GM21786 (cell line): ENCODE measurements around the gene TMC1.
"Not testable (repeated sequence)": the region's sequence is repeated elsewhere in the genome, so short reads cannot be mapped to it uniquely, and the experiment has no call there.

ENCODE experiments used
- ATAC-seq: cut with Tn5 transposase; IDR thresholded peaks from one replicate; pipeline ENCODE4 v1.9.1; 2021; ENCODE audit not compliant: unreplicated experiment

Gene TMC1

GRCh38 chr9:72524820-72525540, 3.6 kb downstream of the TMC1 start:
- ATAC-seq = peak; percentile 32

DNA sequence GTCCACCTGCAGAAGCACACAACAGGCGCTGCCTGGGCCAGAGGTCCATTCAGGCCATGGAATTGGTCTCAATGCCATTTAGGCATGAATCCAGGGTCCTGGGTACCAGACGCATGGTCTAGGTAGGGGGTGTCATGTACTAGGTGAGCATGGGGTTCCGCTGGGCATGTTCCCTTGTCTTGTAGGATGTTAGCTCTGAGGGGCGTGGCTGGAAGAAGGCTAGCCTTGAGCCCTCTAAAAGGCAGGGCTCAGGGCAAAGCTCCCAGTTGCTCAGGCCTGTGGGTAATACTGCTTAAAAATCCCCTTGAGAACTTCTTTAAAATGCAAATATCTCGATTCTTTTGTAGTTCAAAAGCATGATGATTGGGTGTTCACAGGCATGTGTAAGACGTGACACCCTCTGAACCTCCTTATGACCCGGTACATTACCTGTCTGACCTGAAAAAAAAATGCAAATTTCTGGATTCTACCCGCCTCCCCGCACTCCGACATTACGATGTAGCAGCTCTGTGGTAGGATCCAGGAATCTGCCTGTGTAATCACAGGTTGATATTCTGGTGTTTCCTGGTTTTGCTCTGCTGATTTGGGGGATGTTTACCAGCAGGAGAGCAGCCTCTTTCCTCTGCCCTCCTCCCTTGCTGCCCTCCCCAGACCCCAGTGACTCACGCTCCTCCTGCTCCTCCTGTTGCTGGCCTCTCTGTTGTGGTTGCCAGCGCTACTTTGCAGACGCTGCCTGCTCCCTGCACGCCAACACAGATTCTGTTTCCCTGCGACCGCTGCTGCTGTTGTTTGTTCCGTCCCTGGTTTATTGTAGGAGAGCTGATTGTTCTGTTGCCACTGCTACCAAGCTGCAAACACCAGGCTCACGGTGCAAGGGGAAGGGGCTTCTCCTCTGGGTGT, 5.7 kb downstream of the TMC1 start:
- peak; percentile 82 for ATAC-seq

- no peak for ATAC-seq
Measured at GRCh38 chr9:72527801-72528195, 6.4 kb downstream of the TMC1 start.

GRCh38 chr9:72529531-72529930, 8.1 kb downstream of the TMC1 start:
- no peak for ATAC-seq

GRCh38 chr9:72533322-72533721, 11.9 kb downstream of the TMC1 start:
- ATAC-seq = no peak

GRCh38 chr9:72534931-72535330, 13.5 kb downstream of the TMC1 start:
- no peak for ATAC-seq

DNA sequence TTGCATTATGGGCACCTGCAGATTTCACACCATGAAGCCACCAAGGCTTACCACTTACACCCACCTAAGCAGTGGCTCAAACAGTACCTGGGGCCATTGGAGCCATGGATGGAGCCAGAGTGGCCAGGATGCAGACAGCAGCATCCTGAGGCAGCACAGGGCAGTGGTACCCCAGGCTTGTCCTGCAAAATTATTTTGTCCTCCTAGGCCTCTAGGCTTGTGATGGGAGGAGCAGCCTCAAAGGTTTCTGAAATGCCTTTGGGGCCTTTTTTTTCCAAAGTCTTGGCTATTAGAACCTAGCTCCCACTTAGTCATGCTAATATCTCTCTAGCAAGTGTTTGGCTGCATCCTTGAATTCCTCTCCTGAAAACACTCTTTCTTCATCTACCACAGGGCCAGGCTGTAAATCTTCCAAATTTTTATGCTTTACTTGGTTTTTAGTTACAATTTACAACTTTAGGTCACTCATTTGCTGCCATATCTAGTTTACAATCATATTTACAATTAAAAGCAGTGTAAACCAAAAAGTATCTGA, 15.7 kb downstream of the TMC1 start:
- no peak for ATAC-seq

DNA sequence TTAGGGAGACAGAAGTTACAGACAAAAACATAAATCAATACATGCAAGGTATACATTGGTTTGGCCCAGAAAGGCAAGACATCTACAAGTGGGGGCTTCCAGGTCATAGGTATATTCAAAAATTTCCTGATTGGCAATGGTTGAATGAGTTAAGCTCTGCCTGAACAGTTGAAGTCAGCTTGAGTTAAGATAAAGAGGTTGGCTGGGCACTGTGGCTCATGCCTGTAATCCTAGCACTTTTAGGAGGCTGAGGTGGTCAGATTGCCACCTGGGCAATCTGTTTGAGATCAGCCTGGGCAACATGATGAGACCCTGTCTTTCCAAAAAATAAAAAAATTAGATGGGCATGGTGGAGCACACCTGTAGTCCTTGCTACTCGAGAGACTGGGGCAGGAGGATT, 16.3 kb downstream of the TMC1 start:
- no peak for ATAC-seq

DNA sequence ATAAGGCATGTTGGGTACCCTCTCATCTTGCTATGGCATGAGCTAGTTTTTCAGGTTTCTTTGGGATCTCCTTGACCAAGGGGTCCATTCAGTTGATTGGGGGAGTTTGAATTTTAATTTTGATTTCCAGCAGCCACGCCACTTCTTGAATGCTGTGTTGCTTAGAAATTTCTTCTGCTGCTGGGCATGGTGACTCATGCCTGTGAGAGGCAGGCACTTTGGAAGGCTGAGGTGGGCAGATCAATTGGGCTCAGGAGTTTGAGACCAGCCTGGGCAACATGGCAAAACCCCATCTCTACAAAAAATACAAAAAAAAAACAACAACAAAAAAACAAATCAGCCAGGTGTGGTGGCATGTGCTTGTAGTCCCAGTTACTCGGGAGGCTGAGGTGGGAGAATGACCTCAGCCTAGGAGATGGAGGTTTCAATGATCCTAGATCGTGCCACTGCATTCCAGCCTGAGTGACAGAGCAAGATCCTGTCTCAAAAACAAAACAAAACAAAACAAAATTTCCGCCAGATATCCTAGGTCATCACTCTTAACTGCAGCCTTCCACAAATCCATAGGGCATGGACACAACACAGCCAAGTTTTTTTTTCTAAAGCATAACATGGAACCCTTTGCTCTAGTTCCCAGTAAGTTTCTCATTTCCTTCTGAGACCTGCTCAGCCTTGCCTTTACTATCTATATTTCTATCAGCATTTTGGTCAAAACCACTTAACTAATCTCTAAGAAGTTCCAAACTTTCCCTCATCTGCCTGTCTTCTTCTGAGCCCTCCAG, 17.7 kb downstream of the TMC1 start:
- ATAC-seq = no peak

DNA sequence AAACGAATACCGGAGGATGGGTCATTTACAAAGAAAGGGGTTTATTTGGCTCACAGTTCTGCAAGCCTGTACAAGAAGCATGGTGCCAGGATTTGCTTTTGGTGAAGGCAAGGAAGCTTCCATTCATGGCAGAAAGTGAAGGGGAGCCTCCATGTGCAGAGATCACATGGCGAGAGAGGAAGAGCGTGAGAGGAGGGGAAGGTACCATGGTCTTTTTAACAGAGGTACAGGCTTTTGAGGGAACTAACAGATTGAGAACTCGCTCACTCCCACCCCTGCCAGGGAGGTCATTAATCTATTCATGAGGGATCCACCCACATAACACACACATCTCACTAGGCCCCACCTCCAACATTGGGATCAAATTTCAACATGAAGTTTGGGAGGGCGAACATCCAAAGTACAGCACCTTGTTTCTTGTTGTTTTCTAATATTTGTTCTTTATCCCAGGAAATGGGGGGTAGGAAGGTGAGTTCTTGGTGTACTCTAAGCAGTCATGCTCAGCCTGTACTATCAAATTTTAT, 18.5 kb downstream of the TMC1 start:
- no peak for ATAC-seq

GRCh38 chr9:72540348-72540873, 19.0 kb downstream of the TMC1 start:
- ATAC-seq = no peak

GRCh38 chr9:72542537-72542833, 21.1 kb downstream of the TMC1 start:
- ATAC-seq = not testable (repeated sequence)

DNA sequence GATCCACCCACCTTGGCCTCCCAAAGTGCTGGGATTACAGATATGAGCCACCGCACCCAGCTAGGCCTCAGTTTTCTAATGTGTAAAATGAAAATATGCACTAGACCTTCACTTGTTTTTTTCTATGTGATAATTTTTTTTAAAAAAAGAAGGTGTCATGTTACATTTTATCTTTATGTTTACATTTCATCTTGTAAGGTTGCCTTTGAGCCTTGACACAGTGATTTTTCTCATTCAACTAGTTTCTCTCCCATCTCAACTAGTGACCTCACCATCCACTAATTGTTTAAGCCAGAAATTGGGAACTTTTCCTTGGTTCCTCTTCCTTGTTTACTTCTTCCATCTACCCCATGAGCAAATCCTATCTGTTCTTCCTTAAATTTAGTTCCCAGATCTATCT, 21.5 kb downstream of the TMC1 start:
- ATAC-seq = no peak

- no peak for ATAC-seq
Measured at GRCh38 chr9:72551306-72551705, 29.9 kb downstream of the TMC1 start.

GRCh38 chr9:72552356-72552755, 30.9 kb downstream of the TMC1 start:
- no peak for ATAC-seq

GRCh38 chr9:72554221-72554641, 32.8 kb downstream of the TMC1 start:
- no peak for ATAC-seq

DNA sequence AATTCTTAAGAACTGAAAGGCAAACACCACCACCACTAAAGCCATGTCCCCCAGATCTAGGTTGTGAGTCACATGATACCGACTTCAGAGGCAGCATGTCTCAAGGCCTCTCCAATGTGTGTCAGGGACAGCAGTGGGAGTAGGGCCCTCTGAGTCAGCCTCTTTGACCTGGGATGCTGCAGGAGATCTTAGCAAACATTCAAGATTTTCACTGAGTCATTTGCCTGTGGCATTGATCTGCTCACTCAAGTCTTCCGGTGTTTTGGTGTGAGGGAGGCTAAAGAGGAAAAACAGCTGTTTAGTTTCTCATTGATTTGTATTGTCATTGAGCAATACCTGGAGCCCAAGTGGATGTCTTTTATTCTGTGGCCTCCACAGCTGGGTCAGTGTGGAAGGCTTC, 36.1 kb downstream of the TMC1 start:
- ATAC-seq = no peak

GRCh38 chr9:72560086-72560485, 38.7 kb downstream of the TMC1 start:
- no peak for ATAC-seq

GRCh38 chr9:72563806-72564205, 42.4 kb downstream of the TMC1 start:
- ATAC-seq = no peak

- ATAC-seq = no peak
Measured at GRCh38 chr9:72564479-72565281, 43.3 kb downstream of the TMC1 start.
